Urothelium cell line (cell line): ENCODE results near the gene MAPK9.
"Not testable (repeated sequence)": the region's sequence is repeated elsewhere in the genome, so short reads cannot be mapped to it uniquely, and the experiment has no call there.

Experiments
- DNase-seq: peaks from one replicate; pipeline ENCODE4 v3.0.0; 2011; ENCODE audit warnings: low spot score, mixed read lengths
- FAIRE-seq: peaks from 2 replicates; lab custom pipeline; 2011; peaks lifted over from hg19 to GRCh38; lab: Jason Lieb, UNC

Gene MAPK9

GRCh38 chr5:180241600-180241999, 50.3 kb downstream of the MAPK9 start:
- DNase-seq (no peak), FAIRE-seq (no peak)

DNA sequence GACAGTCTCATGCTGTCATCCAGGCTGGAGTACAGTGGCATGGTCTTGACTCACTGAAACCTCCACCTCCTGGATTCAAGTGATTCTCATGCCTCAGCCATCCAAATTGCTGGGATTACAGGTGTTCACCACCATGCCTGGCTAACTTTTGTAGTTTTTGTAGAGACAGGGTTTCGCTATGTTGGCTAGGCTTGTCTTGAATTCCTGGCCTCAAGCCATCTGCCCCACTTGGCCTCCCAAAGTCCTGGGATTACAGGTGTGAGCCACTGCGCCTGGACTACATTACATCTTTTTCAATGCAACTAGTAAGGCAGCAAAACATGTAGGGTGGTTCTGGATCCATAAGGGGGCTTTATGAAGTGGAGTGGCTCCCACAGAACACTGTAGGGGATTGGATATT, 53.3 kb downstream of the MAPK9 start:
- DNase-seq = no peak
- FAIRE-seq = no peak

GRCh38 chr5:180235846-180236245, 56.0 kb downstream of the MAPK9 start:
- no peak for DNase-seq

DNA sequence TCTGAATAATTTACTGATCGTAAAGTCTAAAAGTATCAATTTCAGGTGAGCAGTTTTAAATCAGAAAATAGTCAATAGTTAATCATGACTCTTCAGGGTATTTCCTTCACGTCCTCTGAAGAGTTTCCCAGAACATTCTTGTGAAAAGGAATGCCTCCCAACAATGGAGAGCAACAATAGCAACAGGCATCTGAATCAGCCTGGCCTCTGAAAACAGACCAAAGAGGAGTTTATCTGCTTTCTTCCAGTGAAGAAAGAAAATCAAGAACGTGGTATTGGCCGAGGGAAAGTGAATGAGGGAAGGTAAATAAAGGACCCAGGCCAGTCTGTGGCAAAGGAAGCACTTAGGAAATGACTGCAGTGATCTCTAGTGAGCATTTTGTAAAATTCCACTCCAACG, 56.8 kb downstream of the MAPK9 start:
- no peak for FAIRE-seq
- no peak for DNase-seq

More at GRCh38 chr5:180235846-180236245, 56.0 kb downstream of the MAPK9 start:
- FAIRE-seq = no peak

GRCh38 chr5:180234271-180234670, 57.6 kb downstream of the MAPK9 start:
- no peak for FAIRE-seq
- no peak for DNase-seq

DNA sequence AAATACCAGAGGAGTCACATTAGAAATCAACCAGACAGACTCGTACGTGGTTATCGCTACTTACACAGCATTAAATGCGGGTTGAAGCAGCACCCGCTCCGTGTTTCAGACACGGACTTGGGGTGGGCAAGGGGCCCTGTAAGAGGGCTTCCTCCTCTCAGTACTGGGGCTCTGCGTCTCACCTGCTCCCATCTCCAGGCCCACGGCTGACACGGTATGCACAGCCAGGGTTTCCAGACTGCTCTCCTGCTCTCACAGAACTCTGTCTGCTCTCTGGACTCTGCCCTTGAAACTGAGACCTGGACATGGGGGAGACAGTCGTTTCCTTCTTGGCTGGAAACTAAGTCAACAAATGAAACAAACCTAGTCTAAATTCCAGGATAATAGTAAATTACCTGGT, 58.2 kb downstream of the MAPK9 start:
- DNase-seq = no peak
- no peak for FAIRE-seq

GRCh38 chr5:180230017-180230416, 61.9 kb downstream of the MAPK9 start:
- DNase-seq = no peak
- no peak for FAIRE-seq

- FAIRE-seq (no peak), DNase-seq (no peak)
Observed at GRCh38 chr5:180222056-180222455, 69.8 kb downstream of the MAPK9 start.

DNA sequence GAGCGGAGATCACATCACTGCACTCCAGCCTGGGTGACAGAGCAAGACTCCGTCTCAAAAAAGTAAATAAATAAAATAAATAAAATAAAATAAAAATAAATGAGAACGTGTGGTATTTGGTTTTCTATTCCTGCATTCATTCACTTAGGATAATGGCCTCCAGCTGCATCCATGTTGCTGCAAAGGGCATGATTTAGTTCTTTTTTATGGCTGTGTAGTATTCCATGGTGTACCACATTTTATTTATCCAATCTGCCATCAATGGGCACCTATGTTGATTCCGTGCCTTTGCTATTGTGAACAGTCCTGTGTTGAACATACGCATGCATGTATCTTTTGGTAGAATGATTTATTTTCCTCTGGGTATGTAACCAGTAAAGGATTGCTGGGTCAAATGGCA, 74.1 kb downstream of the MAPK9 start:
- FAIRE-seq (peak; percentile 89), DNase-seq (no peak)

DNA sequence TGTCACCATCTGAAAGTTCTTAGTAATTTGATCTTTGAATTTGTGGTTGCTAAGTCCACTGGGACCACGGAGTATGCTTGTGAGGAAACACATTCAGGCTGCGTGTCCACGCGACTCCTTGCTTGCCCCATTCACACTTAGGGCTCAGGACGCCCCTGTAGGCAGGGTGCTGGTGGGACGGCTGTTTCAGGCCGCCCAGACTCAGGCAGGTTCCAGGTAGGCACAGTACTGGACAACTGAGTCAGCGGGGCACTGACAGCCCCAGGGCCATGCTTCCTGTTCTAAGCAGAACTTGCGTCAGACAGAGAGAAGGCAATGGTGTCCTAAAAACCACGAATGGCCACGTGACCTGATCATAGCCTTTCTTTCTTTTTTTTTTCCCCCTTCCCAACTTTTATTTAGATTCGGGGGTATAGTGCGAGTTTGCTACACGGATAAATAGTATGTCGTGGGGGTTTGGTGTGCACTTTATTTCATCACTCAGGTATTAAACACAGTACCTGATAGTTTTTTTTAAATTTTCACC, 75.2 kb downstream of the MAPK9 start:
- FAIRE-seq (no peak), DNase-seq (no peak)

DNA sequence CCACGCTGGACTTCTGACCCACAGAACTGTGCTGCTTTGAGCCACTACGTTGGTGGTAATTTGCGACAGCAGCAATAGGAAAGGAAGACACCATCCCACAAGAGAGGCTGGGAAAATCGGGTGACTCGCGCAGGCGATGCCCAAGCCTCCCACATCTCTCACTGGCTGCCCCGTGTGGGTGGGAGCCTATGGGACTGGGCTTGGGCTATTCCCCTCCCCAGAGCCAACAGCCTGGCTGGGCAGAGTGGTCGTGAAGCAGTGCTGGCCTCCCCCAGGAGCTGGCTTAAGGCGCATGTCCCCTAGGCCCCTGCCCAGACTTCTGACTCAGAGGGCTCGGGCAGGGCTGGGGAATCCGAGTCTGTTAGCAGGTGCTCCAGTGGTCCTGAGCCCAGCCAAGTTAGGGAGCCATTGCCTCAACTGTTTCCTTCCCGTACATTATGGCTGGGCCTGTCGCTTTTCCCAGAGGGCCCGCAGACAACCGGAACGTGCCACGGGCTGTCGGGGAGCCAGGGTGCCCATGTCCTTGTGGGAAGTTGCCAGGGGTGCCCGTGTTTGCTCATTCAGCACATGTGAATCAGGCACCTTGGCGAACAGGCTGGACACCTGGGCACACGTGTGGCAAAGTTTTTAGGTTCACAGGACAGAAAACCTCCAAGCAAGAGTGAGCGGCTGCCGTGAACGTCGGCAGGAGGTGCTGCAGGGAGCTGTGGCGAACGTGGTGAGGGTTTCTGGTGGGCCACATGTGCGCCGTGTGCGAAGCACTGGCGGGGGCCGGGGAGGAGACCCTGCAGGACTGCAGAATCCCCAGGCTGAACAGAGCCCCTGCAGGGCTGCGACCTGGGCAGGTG, 75.9 kb downstream of the MAPK9 start:
- FAIRE-seq = no peak
- no peak for DNase-seq

DNA sequence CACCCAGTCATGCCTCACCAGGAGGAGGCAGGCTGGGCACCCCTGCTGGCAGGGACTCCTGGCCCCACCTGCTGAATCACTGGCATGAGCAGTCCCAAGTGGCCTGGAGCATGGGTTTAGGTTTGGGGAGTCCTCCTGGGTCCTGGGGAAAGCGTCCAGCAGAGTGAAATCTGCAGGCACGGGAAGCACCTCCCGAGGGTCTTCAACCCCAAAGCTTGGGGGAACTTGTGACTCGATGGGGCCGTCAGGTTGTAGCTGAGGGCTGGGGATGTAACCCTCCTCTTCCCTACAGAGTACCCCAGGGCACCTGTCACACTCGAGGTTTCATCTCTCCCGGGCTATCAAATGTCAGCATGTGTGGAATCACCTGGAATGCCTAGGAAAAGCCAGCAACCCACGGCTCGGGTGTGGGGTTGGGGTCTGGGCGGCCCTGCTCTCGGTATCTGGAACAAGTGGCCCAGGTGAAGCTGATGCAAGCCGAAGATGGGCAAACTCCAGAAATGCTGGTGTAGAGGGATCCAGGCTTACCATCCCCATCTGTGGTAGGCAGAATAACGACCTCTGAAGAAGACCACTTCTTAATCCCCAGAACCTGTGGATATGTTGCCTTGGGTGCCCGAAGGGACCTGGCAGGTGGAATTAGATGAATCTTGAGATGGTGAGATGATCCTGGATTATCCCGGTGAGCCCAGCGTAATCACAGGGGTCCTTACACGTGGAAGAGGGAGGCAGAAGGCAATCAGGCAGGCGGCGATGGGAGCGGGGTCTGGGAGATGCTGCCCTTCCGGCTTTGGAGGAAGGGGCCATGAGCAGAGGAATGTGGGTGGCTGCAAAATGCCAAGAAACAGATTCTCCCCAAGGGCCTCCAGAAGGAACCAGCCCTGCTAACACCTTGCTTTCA, 76.8 kb downstream of the MAPK9 start:
- no peak for DNase-seq
- no peak for FAIRE-seq

DNA sequence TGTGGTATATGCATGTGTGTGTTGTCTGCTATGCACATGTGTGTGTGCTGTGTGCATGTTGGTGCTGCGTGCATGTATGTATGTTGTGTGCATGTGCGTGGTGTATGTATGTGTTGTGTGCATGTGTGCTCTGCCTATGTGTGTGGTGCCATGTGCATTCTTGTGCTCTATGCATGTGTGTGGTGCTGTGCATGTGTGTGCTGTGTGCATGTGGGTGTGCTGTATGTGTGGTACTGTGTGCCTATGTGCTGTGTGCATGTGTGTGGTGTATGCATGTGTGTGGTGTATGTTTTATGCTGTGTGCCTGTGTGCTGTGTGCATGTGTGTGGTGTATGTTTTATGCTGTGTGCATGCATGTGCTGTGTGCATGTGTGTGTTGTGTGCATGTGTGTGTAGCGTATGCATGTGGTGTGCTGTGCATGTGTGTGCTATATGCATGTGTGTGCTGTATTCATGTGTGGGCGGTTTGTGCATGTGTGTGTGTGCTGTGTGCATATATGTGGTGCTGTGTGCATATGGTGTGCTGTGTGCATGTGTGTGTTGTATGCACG, 78.2 kb downstream of the MAPK9 start:
- DNase-seq (no peak), FAIRE-seq (peak; percentile 97)

- FAIRE-seq (no peak), DNase-seq (no peak)
Observed at GRCh38 chr5:180213256-180213600, 78.7 kb downstream of the MAPK9 start.

DNA sequence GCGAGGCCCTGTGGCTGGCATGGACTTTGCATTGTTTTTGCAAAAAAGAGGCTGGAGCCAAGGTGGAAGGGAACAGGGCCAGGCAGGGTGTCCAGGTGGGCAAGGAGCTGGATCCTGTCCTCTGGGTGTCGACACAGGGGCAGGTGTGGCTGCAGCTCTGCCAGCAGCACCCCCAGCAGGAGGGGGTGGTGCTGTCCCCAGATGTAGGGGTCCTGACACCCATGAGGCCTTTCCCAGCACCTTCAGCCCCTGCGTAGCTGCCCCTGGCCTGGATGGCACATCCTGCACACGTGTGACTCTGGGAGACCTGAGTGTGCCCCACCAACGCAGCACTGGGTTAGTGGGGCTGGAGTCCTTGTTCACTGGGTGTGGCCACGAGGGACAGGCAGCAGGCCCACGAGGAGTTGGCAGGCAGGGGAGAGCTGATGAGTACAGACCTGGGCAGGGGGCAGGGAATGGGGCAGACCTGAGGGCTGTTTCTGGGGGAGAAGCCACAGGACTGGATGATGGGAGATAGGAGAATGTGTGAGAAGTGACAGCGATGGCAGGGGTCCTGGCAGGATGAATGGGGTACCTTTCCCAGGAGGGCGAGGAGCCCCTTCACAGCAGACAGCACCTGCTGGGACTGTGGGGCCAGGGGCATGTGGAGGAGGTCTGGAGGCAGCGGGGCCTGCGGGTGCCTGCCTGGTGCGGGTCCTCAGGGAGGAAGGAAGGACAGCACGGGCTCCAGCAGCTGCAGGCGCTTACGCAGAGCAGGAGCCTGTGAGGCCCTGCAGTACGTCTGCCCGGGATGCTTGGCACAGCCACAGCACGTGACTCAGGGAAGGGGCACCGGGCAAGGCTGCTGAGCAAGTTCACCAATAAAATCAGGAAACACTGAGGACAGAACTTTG, 79.3 kb downstream of the MAPK9 start:
- FAIRE-seq = no peak

DNA sequence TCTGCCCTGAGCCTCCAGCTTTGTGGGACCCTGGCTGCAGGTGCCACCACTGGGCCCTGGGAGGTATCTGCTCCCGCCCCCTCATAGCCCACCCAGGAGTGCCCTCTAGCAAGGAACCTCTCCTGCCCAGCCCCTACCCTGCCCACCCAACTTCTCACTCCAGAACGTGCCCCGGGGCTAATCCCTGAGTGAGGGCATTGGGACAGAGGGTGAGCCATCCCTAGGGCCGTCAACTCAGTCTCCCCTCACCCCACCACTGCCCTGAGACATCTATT, 80.2 kb downstream of the MAPK9 start:
- DNase-seq (no peak), FAIRE-seq (no peak)

More for the DNA sequence above, 79.3 kb downstream of the MAPK9 start:
- peak; percentile 23 for DNase-seq

- no peak for DNase-seq
Observed at GRCh38 chr5:180210961-180211760, 80.7 kb downstream of the MAPK9 start.

GRCh38 chr5:180210077-180210476, 81.8 kb downstream of the MAPK9 start:
- not testable (repeated sequence) for DNase-seq, FAIRE-seq

More at GRCh38 chr5:180210961-180211760, 80.7 kb downstream of the MAPK9 start:
- FAIRE-seq = no peak

DNA sequence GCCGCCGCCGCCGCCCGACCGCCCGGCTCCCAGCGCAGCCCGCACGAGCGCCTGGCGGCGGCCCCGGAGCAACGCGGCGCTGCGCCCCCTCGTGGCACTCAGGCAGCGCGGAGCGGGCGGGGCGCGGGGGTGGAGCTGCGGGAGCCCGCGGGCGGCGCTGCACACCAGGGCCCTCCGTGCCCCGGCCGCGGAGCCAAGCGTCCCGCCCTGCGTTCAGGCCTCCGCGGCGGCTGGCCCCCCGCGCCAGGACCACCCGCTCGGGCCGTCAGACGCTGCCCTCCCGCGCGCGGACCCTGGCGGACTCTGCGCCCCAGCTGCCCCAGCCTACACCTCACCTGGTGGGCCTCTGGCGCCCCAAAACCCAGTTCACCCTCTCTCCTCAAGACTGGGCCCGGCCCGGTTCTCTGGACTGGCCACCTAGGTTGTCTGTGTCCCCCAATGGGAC, 82.7 kb downstream of the MAPK9 start, which contains the start of gene RASGEF1C:
TSS of gene RASGEF1C (minus strand) at position 75 of the 445 bp plus-strand sequence. CDS start 71,159 bp downstream, outside the sequence.
- FAIRE-seq (no peak), DNase-seq (peak; percentile 91)
